Panc1 (cell line): ENCODE results near the gene LHB. TPM values are rescaled to one million over a fixed set of nuclear protein-coding genes. Genes with fewer than 3 reads are reported as not detected.
"Not testable (repeated sequence)": the region's sequence is repeated elsewhere in the genome, so short reads cannot be mapped to it uniquely, and the experiment has no call there.

ENCODE experiments used
- ATAC-seq: fragments of 200-7000 bp; cut with Tn5 transposase; 2 replicates; pipeline ENCODE4 v1.9.1; 2020; ENCODE audit warnings: mild to moderate bottlenecking, moderate library complexity
- BruUV-seq: library from RNA; stranded (reverse); fragments of 400-500 nt; replicated peaks from 2 replicates; lab custom pipeline; 2021; lab: Mats Ljungman, UMichigan
- CTCF ChIA-PET: fragments of 300-600 bp; sonication (Branson Sonifier 250); formaldehyde crosslinking; loops from one replicate; lab custom pipeline; 2022; ENCODE audit warnings: antibody characterized with exemption; lab: Charles Lee
- POLR2A ChIA-PET: fragments of 300-600 bp; sonication (Branson Sonifier 250); formaldehyde crosslinking; loops from one replicate; lab custom pipeline; 2022; ENCODE audit warnings: antibody characterized with exemption; lab: Charles Lee
- DNase-seq: peaks from one replicate; pipeline ENCODE4 v3.0.0-alpha.2; 2010; ENCODE audit warnings: low read depth, low spot score
- H3K27ac ChIP-seq: 2 replicates; pipeline ENCODE4 v1.5.1; 2011; ENCODE audit warnings: mild to moderate bottlenecking, low read length, inconsistent platforms
- H3K27me3 ChIP-seq: fragments of 200-500 bp; sonication (Bioruptor generic); 2 replicates; pipeline ENCODE4 v1.6.0; 2014; ENCODE audit warnings: low read length, inconsistent platforms; ENCODE audit not compliant: control insufficient read depth, insufficient read depth
- H3K36me3 ChIP-seq: fragments of 200-500 bp; sonication (Bioruptor generic); 2 replicates; pipeline ENCODE4 v1.5.1; 2014; ENCODE audit warnings: inconsistent platforms, mild to moderate bottlenecking, low read length, moderate library complexity; ENCODE audit not compliant: control insufficient read depth, insufficient read depth
- H3K4me1 ChIP-seq: 2 replicates; pipeline ENCODE4 v1.5.1; 2011; ENCODE audit warnings: inconsistent platforms, mild to moderate bottlenecking, low read length, moderate library complexity; ENCODE audit not compliant: control insufficient read depth, insufficient read depth
- H3K4me3 ChIP-seq, 2 experiments: 2 replicates each; pipeline ENCODE4 v1.5.1; 2011 to 2012; ENCODE audit warnings: low read depth in 2 of 2, low read length in 2 of 2, mild to moderate bottlenecking in 2 of 2, inconsistent platforms in 1 of 2, moderate library complexity in 1 of 2
- H3K9me3 ChIP-seq: fragments of 200-500 bp; sonication (Bioruptor generic); 2 replicates; pipeline ENCODE4 v1.5.1; 2014; ENCODE audit warnings: low read depth, mild to moderate bottlenecking, inconsistent platforms, low read length, moderate library complexity; ENCODE audit not compliant: control insufficient read depth, insufficient read depth
- SIN3A ChIP-seq: IDR thresholded peaks from 2 replicates; pipeline ENCODE4 v1.6.1; 2012; ENCODE audit warnings: low read depth, mild to moderate bottlenecking, low read length, moderate library complexity, borderline replicate concordance; ENCODE audit not compliant: insufficient read depth
- TCF7L2 ChIP-seq: IDR thresholded peaks from 2 replicates; pipeline ENCODE4 v1.6.1; 2011; ENCODE audit warnings: mild to moderate bottlenecking, low read depth, low read length, inconsistent platforms
- in situ Hi-C: cut with HindIII; loops from 2 replicates; pipeline ENCODE4 v1.10.0; 2016; ENCODE audit warnings: low sequenced_read_pairs, low pct_unique_long_range_greater_than_20kb
- intact Hi-C: fragments of 100-400 bp; cut with micrococcal nuclease; formaldehyde crosslinking; loops from one replicate; pipeline ENCODE4 v1.10.0; 2022; ENCODE audit not compliant: unreplicated experiment
- total RNA-seq: library from RNA; stranded (reverse); gene quantifications from one replicate; pipeline ENCODE4 v1.2.1, GENCODE V29; 2021; ENCODE audit not compliant: unreplicated experiment
- TF ChIP-seq, protein P1 (sequence below), 2 experiments: IDR thresholded peaks; 2 replicates each; pipeline ENCODE4 v1.6.1; 2011 to 2012; ENCODE audit warnings: low read depth in 2 of 2, control low read depth in 1 of 2, low read length in 1 of 2, mild to moderate bottlenecking in 1 of 2, moderate library complexity in 1 of 2; ENCODE audit not compliant: insufficient read depth in 1 of 2
- TF ChIP-seq, protein P2 (sequence below): fragments of 450-650 bp; IDR thresholded peaks from 2 replicates; pipeline ENCODE4 v1.5.1; 2017; ENCODE audit warnings: mild to moderate bottlenecking

The LHB gene
- total RNA-seq, 1 experiment from 2014 or later = 0.39 TPM

DNA sequence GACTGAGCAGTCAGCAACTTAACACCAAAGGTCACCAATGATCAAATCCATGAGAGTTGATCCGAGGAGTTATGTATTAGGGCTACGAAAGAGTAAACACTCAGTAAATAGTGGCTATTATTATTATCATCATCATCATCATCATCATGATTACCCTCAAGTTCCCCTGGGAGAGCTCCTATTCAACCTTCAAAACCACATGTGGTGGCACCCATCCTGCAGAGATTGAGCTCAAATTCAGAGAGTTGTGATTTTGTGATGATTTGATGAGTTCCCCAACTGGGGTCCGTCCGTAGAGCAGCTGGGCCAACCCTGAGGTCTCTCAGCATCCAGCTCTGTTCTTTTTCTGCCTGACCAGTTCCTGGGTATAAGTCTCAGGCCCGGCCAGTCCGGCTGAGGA is 8.2 kb upstream of the LHB start:
- intact Hi-C loops, POLR2A ChIA-PET, in situ Hi-C loops, H3K27ac ChIP-seq, H3K4me3 ChIP-seq, DNase-seq, H3K9me3 ChIP-seq, BruUV-seq, H3K27me3 ChIP-seq, CTCF ChIA-PET, H3K4me1 ChIP-seq, ATAC-seq, H3K36me3 ChIP-seq: not testable (repeated sequence)

DNA sequence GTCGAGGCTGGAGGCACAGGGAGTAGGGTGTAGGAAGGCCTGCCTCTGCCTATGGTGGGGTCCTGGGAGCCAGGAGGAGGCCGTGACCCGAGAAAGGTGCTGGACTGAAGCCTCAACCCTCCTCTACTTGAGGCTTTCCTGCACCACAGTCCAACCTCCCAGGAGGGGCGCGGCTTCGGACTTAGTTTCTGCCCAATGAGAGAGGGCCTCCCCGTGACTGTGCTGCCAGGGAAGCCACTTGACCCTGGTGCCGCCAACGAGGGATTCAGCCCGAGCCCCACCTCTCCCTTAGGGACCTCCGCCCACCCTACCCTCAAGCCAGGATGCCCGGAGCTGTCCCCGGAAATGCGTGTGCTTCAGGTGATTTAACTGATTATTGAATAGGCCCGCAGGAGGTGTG is 7.3 kb upstream of the LHB start, which contains the start of gene CGB3:
TSS of gene CGB3 (minus strand) at position 101 of the 400 bp plus-strand sequence. CDS start 362 bp downstream, outside the sequence.
- DNase-seq, ATAC-seq, POLR2A ChIA-PET, CTCF ChIA-PET, H3K4me1 ChIP-seq, intact Hi-C loops, H3K9me3 ChIP-seq, BruUV-seq, in situ Hi-C loops, H3K36me3 ChIP-seq, H3K4me3 ChIP-seq, H3K27me3 ChIP-seq, H3K27ac ChIP-seq: not testable (repeated sequence)

DNA sequence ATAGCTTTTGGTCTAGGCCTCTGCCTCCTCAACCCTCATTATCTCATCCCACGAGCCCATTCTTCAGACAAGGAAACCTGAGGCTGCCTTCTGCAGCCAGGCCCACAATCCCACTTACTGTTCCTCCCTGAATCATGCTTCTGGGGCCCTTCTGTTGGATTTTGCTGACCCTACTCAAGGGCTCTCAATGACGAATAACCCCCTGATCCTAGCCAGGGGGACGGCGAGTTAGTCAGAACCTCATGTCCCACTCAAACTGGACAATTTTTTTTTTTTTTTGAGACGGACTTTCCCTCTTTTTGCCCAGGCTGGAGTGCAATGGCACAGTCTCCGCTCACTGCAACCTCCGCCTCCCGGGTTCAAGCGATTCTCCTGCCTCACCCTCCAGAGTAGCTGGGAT is 5.2 kb upstream of the LHB start:
- H3K27me3 ChIP-seq = no peaks in the 10 kb centered on the region
- CTCF ChIA-PET = no interaction called here
- no peak for DNase-seq
- no peaks in the 10 kb centered on the region for H3K9me3 ChIP-seq
- ATAC-seq = no peak
- H3K27ac ChIP-seq = no peak overlapping the region
- no peaks in the 10 kb centered on the region; the same call in 1 of the 2 replicates for H3K4me1 ChIP-seq
- in situ Hi-C loops (no loop called here), intact Hi-C loops (no loop called here)
- TF ChIP-seq, protein P1, sequence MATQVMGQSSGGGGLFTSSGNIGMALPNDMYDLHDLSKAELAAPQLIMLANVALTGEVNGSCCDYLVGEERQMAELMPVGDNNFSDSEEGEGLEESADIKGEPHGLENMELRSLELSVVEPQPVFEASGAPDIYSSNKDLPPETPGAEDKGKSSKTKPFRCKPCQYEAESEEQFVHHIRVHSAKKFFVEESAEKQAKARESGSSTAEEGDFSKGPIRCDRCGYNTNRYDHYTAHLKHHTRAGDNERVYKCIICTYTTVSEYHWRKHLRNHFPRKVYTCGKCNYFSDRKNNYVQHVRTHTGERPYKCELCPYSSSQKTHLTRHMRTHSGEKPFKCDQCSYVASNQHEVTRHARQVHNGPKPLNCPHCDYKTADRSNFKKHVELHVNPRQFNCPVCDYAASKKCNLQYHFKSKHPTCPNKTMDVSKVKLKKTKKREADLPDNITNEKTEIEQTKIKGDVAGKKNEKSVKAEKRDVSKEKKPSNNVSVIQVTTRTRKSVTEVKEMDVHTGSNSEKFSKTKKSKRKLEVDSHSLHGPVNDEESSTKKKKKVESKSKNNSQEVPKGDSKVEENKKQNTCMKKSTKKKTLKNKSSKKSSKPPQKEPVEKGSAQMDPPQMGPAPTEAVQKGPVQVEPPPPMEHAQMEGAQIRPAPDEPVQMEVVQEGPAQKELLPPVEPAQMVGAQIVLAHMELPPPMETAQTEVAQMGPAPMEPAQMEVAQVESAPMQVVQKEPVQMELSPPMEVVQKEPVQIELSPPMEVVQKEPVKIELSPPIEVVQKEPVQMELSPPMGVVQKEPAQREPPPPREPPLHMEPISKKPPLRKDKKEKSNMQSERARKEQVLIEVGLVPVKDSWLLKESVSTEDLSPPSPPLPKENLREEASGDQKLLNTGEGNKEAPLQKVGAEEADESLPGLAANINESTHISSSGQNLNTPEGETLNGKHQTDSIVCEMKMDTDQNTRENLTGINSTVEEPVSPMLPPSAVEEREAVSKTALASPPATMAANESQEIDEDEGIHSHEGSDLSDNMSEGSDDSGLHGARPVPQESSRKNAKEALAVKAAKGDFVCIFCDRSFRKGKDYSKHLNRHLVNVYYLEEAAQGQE (IDR thresholded peaks at IDR 0.05; ENCODE audit: insufficient read depth in 1 of 2, low read depth in 2 of 2, low read length in 1 of 2) = no peak
- TF ChIP-seq TCF7L2 (no peak), SIN3A (no peak)
- TF ChIP-seq, protein P2, sequence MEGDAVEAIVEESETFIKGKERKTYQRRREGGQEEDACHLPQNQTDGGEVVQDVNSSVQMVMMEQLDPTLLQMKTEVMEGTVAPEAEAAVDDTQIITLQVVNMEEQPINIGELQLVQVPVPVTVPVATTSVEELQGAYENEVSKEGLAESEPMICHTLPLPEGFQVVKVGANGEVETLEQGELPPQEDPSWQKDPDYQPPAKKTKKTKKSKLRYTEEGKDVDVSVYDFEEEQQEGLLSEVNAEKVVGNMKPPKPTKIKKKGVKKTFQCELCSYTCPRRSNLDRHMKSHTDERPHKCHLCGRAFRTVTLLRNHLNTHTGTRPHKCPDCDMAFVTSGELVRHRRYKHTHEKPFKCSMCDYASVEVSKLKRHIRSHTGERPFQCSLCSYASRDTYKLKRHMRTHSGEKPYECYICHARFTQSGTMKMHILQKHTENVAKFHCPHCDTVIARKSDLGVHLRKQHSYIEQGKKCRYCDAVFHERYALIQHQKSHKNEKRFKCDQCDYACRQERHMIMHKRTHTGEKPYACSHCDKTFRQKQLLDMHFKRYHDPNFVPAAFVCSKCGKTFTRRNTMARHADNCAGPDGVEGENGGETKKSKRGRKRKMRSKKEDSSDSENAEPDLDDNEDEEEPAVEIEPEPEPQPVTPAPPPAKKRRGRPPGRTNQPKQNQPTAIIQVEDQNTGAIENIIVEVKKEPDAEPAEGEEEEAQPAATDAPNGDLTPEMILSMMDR = no peak
- no peaks in the 10 kb centered on the region for H3K36me3 ChIP-seq
- H3K4me3 ChIP-seq = no peak overlapping the region
- no TSS peak for BruUV-seq
- POLR2A ChIA-PET = interaction anchor here (0.6 kb wide), 1 partner anchor 28 kb away, joined by 7 read pairs; the partner anchor contains the start of gene RUVBL2
